GM18511 (cell line): ENCODE data around the gene DACT3.

ENCODE experiments used
- ATAC-seq: cut with Tn5 transposase; IDR thresholded peaks from one replicate; pipeline ENCODE4 v1.9.1; 2021; ENCODE audit warnings: mild to moderate bottlenecking, moderate library complexity; ENCODE audit not compliant: unreplicated experiment

Gene DACT3

DNA sequence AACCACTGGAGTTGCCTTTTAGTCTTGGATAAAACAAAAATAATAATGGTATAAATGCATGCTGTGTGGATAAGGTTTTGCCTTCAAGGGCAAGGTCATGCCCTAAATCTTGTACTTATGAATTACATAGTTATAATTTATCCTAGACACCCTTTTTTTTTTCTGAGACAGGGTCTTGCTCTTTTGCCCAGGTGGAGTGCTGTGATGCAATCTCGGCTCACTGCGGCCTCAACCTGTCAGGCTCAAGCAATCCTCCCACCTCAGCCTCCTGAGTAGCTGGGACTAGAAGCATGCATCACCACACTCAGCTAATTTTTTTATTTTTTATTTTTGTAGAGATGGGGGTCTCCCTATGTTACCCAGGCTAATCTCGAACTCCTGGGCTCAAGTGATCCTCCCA lies 7.7 kb upstream of the DACT3 start:
- ATAC-seq = no peak

GRCh38 chr19:46665072-46665471 lies 4.1 kb upstream of the DACT3 start:
- no peak for ATAC-seq

DNA sequence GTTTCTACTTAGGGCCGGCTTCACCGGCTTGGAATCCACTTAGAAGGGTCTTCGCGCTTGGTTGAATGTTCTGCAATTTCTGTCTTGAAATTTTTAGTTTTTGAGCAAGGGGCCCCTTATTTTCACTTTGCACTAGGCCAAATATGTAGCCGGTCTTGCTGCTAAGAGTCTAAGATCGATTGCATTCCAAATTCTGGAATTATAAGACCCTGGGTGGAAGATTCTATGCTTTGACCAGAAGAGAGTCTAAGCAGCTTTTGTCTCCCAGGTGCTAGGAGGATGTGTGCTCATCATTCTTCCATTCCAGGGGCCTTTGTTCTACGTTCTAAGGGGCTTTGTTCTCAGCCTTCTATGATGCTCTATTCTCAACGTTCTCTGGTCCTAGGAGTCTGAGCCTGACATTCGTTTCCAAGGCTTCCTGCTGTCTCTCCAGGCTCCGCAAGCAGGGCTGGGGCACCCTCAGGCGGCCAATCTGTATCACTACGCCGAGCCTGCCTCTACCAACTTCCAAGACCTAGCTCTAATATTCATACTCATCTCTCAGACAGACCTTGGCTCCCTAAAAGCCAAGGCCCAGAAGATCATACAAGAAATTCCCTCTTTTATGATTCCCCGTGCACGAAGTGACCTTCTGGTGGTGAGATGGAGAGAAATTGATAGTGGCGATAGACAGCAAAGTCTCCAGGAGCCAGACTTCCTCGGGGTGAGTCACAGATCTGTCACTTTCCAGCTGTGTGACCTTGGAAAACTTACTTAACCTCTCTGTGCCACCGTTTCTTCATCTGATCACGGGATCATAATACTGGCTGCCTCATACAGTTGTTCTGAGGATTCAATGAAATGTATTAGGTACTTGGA lies 982 bp upstream of the DACT3 start:
- ATAC-seq = no peak

GRCh38 chr19:46660551-46661019 lies 397 bp downstream of the DACT3 start:
- ATAC-seq = peak; percentile 6

DNA sequence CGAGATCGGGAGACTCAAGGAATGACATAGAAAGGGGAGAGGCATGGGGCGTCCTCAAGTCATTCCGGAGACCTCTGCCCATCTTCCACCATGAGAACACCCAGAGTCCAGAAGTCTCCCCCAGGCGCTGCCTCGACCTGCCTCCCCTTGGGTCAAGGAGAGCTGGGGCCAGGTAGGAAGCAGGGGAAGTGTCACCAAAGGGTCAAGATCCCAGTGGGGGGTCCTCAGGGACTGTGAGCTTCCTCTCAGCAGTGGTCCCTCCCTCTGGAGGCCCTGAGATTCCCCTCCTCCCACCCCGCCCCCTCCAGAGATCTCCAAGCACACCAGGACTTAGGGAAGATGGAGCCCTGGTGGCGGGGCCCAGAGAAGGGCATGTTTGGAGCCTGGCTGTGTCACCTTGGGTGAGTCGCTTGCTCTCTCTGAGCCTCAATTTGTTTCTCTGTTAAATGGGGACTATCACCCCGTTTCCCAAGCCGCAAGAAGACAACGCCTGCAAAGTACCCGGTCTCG lies 919 bp downstream of the DACT3 start:
- ATAC-seq = no peak

- ATAC-seq = no peak
Observed at GRCh38 chr19:46659151-46660007, 1.6 kb downstream of the DACT3 start.

DNA sequence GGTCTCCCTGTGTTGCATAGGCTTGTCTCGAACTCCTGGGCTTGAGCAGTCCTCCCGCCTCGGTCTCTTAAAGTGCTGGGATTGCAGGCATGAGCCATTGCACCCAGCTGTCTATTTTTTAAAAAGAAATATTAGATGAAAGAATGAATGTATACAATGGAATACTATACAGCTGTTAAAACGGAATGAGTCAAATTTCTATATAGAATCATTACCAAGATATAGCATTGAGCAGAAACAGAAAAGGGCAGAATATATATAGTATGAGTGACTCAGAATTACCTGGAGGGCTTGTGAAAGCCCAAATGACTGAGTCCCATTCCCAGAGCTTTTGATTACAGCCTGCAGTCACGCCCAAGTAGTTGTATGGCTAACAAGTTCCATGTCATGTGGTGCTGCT lies 4.4 kb downstream of the DACT3 start:
- ATAC-seq = no peak

- no peak for ATAC-seq
Observed at GRCh38 chr19:46654621-46655152, 6.3 kb downstream of the DACT3 start.

DNA sequence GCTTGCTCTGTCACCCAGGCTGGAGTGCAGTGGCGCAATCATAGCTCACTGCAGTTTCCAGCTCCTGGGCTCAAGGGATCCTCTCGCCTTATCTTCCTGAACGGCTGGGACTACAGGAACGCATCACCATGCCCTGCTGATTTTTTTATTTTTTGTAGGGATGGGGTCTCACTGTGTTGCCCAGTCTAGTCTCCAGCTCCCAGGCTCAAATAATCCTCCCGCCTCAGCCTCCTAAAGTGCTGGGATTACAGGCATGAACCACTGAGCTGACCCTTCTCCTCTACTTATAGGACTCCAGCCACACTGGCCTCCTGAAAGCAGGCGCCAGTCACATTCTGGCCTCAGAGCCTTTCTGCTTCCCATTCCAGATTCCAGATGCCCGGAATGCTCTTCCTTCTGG lies 10.5 kb downstream of the DACT3 start:
- ATAC-seq = no peak

- no peak for ATAC-seq
Observed at GRCh38 chr19:46648961-46649960, 11.7 kb downstream of the DACT3 start.

- ATAC-seq = no peak
Observed at GRCh38 chr19:46648060-46648960, 12.7 kb downstream of the DACT3 start.

DNA sequence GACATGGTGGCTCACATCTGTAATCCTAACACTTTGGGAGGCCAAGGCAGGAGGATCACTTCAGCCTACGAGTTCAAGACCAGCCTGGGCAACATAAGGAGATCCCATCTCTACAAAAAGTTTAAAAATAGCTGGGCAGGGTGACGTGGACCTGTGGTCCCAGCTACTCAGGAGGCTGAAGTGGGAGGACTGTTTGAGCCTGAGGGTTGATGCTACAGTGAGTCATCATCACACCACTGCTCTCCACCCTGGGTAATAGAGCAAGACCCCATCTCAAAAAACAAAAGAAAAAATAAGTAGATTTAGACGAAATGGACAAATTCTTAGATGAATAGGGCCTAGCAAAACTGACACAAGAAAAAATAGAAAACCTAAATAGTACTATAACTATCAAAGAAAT lies 14.6 kb downstream of the DACT3 start:
- no peak for ATAC-seq

DNA sequence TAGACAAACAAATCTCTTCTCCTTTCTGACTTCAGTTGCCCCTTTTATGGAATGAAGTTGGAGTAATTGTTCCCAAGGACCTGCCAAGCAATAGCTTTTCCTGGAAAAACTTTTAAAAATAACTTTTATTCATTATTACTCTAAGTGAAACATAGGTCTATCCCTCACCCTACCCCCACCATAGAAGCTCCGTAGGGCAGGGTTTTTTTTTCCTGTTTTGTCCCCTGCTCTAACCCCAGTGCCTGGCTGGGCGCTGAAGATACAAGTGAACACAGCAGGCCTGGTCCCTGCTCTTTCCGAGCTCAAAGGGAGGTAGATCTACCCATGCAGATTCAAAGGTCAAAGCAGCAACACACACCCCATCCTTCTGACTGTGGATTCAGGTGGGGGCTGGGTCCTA lies 16.3 kb downstream of the DACT3 start:
- ATAC-seq = no peak

- ATAC-seq = no peak
Observed at GRCh38 chr19:46640656-46641055, 20.3 kb downstream of the DACT3 start.

DNA sequence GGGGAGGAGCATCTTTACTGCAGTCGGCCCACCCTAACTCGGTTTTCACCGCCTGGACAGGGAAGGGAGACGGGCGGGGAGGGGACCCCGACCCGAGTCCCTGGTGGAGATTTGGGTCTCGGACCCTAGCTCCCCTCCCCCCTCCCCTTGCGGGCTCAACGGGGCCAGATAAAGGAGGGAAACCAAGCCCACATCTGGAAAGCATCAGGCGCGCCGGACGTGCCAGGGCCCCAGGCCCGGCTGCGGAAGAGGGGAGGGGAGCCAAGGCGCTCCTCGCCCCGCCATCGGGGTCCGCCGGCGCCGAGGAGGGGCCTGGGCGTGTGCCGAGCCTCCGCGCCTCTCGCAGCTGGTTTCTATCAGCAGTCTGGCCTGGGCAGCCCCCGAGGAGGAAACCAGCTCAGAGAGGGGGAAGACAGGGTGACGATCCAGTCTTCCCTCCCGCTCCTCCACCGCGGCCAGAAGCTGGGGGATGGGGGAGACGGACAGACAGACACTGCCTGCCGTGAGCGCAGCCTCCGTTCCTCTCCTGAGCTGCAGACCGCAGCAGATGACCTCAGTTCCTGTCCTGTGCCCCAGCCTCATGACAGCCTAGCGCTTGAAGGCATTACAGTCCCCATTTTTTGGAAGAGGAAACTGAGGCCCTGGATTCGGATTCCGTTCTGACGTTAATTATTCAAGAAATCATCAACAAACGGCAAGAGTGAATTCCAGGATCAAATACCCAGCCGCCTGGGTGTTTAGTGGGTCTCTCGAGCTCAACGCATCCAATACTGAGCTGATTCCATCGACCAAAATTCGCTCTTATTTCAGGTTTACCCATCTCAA lies 21.4 kb downstream of the DACT3 start:
- ATAC-seq = no peak

DNA sequence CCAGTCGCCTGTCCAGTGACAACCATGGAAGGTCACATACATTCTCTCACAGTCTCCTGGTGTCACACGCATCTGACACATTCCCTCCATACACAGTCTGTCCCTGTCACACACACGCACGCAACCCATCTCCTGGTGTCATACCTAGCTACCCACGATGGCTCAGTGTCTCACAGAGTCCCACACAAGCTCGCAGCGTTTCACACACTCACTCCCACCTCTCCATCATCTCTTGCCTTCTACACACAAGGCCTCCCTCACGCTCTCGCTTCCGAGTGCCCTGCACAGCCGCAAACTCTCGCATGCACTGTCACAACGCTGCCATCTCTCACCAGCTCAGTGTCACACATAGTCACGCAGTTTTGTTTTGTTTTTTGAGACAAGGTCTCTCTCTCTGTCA lies 23.8 kb downstream of the DACT3 start:
- ATAC-seq = no peak

- no peak for ATAC-seq
Observed at GRCh38 chr19:46635920-46636761, 24.8 kb downstream of the DACT3 start, which contains the start of gene GNG8. Gene GNG8, minus strand, starts transcription at chr19:46636202. Its CDS starts 1,520 bp downstream, at chr19:46634682.
